ENCODE measurements around the gene SHISA6. TPM values are rescaled to one million over a fixed set of nuclear protein-coding genes. Genes with fewer than 3 reads are reported as not detected.

SHISA6 gene
- polyA plus RNA-seq, 1 of the 3 experiments (the other 2 are of a cell fraction), result not detected

GRCh38 chr17:11558681-11559234 lies 317.7 kb downstream of the SHISA6 start:
- TF ChIP-seq CHD2 (IDR thresholded peaks at IDR 0.05; ENCODE audit: low read length, partially characterized antibody) (no peak), JUND (IDR thresholded peaks at IDR 0.05) (no peak), MEF2A (IDR thresholded peaks at IDR 0.05; ENCODE audit: borderline replicate concordance, low read depth) (no peak), YY1 (IDR thresholded peaks at IDR 0.05; ENCODE audit: low read depth) (no peak)
- H3K9me3 ChIP-seq, result no peaks in the 10 kb centered on the region
- H2AFZ ChIP-seq (ENCODE audit: low read depth), result no peak overlapping the region
- no peaks in the 10 kb centered on the region for H4K20me1 ChIP-seq (ENCODE audit: insufficient read depth)
- no peaks in the 10 kb centered on the region for H3K4me1 ChIP-seq (ENCODE audit: control insufficient read depth in 1 of 2, insufficient read depth in 2 of 2, low read depth in 1 of 2, low read length in 1 of 2)
- H3K9ac ChIP-seq, result no peak overlapping the region
- ChIA-PET CTCF (no interaction called here), POLR2A (no interaction called here)
- H3K4me2 ChIP-seq, result no peak overlapping the region
- H3K4me3 ChIP-seq (ENCODE audit: low read depth in 2 of 2, low read length in 1 of 2), result no peak overlapping the region
- DNase-seq, result no peak
- H3K27me3 ChIP-seq (ENCODE audit: insufficient read depth), result no peaks in the 10 kb centered on the region
- no peaks in the 10 kb centered on the region for H3F3A ChIP-seq (replicated peaks; ENCODE audit: insufficient read depth)
- H3K27ac ChIP-seq (ENCODE audit: low read depth in 2 of 2, low read length in 1 of 2), result no peak overlapping the region
- no peaks in the 10 kb centered on the region for H3K79me2 ChIP-seq (ENCODE audit: insufficient read depth)
- H3K9me2 ChIP-seq, result no peaks in the 10 kb centered on the region
- 57% methylated on average over 7 of the region's 10 CpGs for WGBS (ENCODE audit: low lambda C conversion rate)
- H3K36me3 ChIP-seq (replicated peaks in 1 of 2; ENCODE audit: control insufficient read depth in 1 of 2, insufficient read depth in 2 of 2, low read length in 1 of 2), result no peaks in the 10 kb centered on the region

- H2AFZ ChIP-seq (ENCODE audit: low read depth), result no peak overlapping the region
- H3K9ac ChIP-seq, result no peak overlapping the region
- no peaks in the 10 kb centered on the region for H3K79me2 ChIP-seq (ENCODE audit: insufficient read depth)
- H3K36me3 ChIP-seq (replicated peaks in 1 of 2; ENCODE audit: control insufficient read depth in 1 of 2, insufficient read depth in 2 of 2, low read length in 1 of 2), result no peaks in the 10 kb centered on the region
- H3K27me3 ChIP-seq (ENCODE audit: insufficient read depth), result no peaks in the 10 kb centered on the region
- TF ChIP-seq TCF12 (IDR thresholded peaks at IDR 0.05) (no peak), PBX3 (IDR thresholded peaks at IDR 0.05) (no peak), YY1 (IDR thresholded peaks at IDR 0.05; ENCODE audit: low read depth) (no peak), ZBTB33 (IDR thresholded peaks at IDR 0.05; ENCODE audit: borderline replicate concordance, low read depth) (no peak), FOSL2 (IDR thresholded peaks at IDR 0.05; ENCODE audit: borderline replicate concordance, low read depth) (no peak)
- CTCF ChIA-PET, result no interaction called here
- H3K9me3 ChIP-seq, result no peaks in the 10 kb centered on the region
- no peak overlapping the region for H3K27ac ChIP-seq (ENCODE audit: low read depth in 2 of 2, low read length in 1 of 2)
- POLR2A ChIA-PET, result no interaction called here
- H3K4me2 ChIP-seq, result no peak overlapping the region
- H3K4me1 ChIP-seq (ENCODE audit: control insufficient read depth in 1 of 2, insufficient read depth in 2 of 2, low read depth in 1 of 2, low read length in 1 of 2), result no peaks in the 10 kb centered on the region; a peak in 1 of 4 replicates
- H4K20me1 ChIP-seq (ENCODE audit: insufficient read depth), result no peaks in the 10 kb centered on the region
- H3K4me3 ChIP-seq (ENCODE audit: low read depth in 2 of 2, low read length in 1 of 2), result no peak overlapping the region
- DNase-seq, result no peak
- no peaks in the 10 kb centered on the region for H3F3A ChIP-seq (replicated peaks; ENCODE audit: insufficient read depth)
- WGBS (ENCODE audit: low lambda C conversion rate), result 30% methylated on average over 5 of the region's 7 CpGs
- no peaks in the 10 kb centered on the region for H3K9me2 ChIP-seq
Measured at GRCh38 chr17:11559601-11560000, 318.6 kb downstream of the SHISA6 start.

- no peak for DNase-seq
- Histone ChIP-seq H3K9me2 (no peaks in the 10 kb centered on the region), H3K9ac (no peak overlapping the region), H3K4me3 (ENCODE audit: low read depth in 2 of 2, low read length in 1 of 2) (no peak overlapping the region), H3K79me2 (ENCODE audit: insufficient read depth) (no peaks in the 10 kb centered on the region), H2AFZ (ENCODE audit: low read depth) (no peak overlapping the region), H3F3A (replicated peaks; ENCODE audit: insufficient read depth) (no peaks in the 10 kb centered on the region), H3K4me2 (no peak overlapping the region), H4K20me1 (ENCODE audit: insufficient read depth) (no peaks in the 10 kb centered on the region), H3K36me3 (replicated peaks in 1 of 2; ENCODE audit: control insufficient read depth in 1 of 2, insufficient read depth in 2 of 2, low read length in 1 of 2) (no peaks in the 10 kb centered on the region), H3K27me3 (ENCODE audit: insufficient read depth) (no peaks in the 10 kb centered on the region), H3K27ac (ENCODE audit: low read depth in 2 of 2, low read length in 1 of 2) (no peak overlapping the region), H3K4me1 (ENCODE audit: control insufficient read depth in 1 of 2, insufficient read depth in 2 of 2, low read depth in 1 of 2, low read length in 1 of 2) (no peaks in the 10 kb centered on the region; a peak in 1 of 4 replicates), H3K9me3 (no peaks in the 10 kb centered on the region)
- CTCF ChIA-PET, result interaction anchor here (1.3 kb wide), 1 partner anchor 83 kb away, joined by 4 read pairs; no protein-coding TSS in a partner anchor
- no peak for TF ChIP-seq GATA2 (CRISPR knock-in tag; IDR thresholded peaks at IDR 0.05)
- no peak for TF ChIP-seq GABPA (IDR thresholded peaks at IDR 0.05; ENCODE audit: low read depth)
- TF ChIP-seq FOXJ3 (CRISPR knock-in tag; IDR thresholded peaks at IDR 0.05), result no peak
- TF ChIP-seq TAF1 (IDR thresholded peaks at IDR 0.05; ENCODE audit: borderline replicate concordance, low read depth, low read length), result no peak
- no peak for TF ChIP-seq POLR2AphosphoS5 (IDR thresholded peaks at IDR 0.05; ENCODE audit: low read depth, low read length)
- no peak for TF ChIP-seq NRF1 (IDR thresholded peaks at IDR 0.05; ENCODE audit: low read depth, low read length)
- no peak for TF ChIP-seq RFX5 (IDR thresholded peaks at IDR 0.05; ENCODE audit: low read length)
- no peak for TF ChIP-seq TCF12 (IDR thresholded peaks at IDR 0.05)
- TF ChIP-seq RAD21 (IDR thresholded peaks at IDR 0.05; ENCODE audit: low read length), result no peak
- TF ChIP-seq USF1 (IDR thresholded peaks at IDR 0.05; ENCODE audit: borderline replicate concordance, low read depth), result no peak
- TF ChIP-seq FOXM1 (IDR thresholded peaks at IDR 0.05; ENCODE audit: low read depth), result no peak
- no peak for TF ChIP-seq JUND (IDR thresholded peaks at IDR 0.05)
- TF ChIP-seq SMC3 (IDR thresholded peaks at IDR 0.05; ENCODE audit: low read depth, low read length), result no peak
- 23% methylated on average over 1 of the region's 1 CpG for WGBS (ENCODE audit: low lambda C conversion rate)
- POLR2A ChIA-PET, result no interaction called here
Measured at GRCh38 chr17:11561281-11561680, 320.3 kb downstream of the SHISA6 start.

Measured in SK-N-SH (cell line).